HL-60 (cell line): ENCODE data around the gene CASKIN2.

Source experiments
- GABPA ChIP-seq: IDR thresholded peaks from 2 replicates; pipeline ENCODE4 v1.6.1; 2012; ENCODE audit warnings: low read depth
- POLR2AphosphoS5 ChIP-seq: IDR thresholded peaks from 2 replicates; pipeline ENCODE4 v1.6.1; 2012; ENCODE audit warnings: low read depth
- REST ChIP-seq: IDR thresholded peaks from 2 replicates; pipeline ENCODE4 v1.6.1; 2012; ENCODE audit warnings: low read depth; ENCODE audit not compliant: insufficient replicate concordance
- TF ChIP-seq, protein P1 (sequence below): IDR thresholded peaks from one replicate; pipeline ENCODE4 v1.5.1; 2011; ENCODE audit warnings: low read length, control low read depth, inconsistent platforms; ENCODE audit not compliant: insufficient read depth

DNA sequence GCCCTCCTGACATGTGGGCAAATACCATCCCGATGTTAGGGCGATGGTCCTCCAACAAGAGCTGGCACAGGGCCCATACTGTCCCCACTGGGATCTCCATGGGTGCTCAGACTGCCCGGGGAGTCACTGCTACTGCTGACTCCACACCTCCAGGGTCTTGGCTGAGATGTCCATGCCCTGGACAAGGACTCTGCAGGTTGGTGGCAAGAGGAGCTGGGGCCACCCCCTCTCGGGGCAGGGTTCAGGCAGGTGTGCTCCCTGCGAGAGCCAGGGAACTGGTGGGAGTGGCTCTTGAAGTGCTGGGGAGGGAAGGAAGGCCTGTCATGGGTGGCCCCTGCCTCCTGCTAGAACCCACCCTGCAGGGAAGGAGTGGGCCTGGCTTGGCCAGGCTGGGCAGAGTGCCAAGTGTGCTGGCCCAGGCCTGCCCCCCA, 6.4 kb downstream of the CASKIN2 start:
- TF ChIP-seq, protein P1, sequence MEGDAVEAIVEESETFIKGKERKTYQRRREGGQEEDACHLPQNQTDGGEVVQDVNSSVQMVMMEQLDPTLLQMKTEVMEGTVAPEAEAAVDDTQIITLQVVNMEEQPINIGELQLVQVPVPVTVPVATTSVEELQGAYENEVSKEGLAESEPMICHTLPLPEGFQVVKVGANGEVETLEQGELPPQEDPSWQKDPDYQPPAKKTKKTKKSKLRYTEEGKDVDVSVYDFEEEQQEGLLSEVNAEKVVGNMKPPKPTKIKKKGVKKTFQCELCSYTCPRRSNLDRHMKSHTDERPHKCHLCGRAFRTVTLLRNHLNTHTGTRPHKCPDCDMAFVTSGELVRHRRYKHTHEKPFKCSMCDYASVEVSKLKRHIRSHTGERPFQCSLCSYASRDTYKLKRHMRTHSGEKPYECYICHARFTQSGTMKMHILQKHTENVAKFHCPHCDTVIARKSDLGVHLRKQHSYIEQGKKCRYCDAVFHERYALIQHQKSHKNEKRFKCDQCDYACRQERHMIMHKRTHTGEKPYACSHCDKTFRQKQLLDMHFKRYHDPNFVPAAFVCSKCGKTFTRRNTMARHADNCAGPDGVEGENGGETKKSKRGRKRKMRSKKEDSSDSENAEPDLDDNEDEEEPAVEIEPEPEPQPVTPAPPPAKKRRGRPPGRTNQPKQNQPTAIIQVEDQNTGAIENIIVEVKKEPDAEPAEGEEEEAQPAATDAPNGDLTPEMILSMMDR: no peak
- TF ChIP-seq GABPA (no peak), REST (no peak), POLR2AphosphoS5 (no peak)
